SK-N-MC (cell line): ENCODE results near the gene LCA5.

Experiments
- EZH2 ChIP-seq: fragments of 200-600 bp; sonication (generic); IDR thresholded peaks from one replicate; pipeline ENCODE4 v1.6.1; 2017; ENCODE audit warnings: antibody characterized with exemption
- FOXP2 ChIP-seq: optimal IDR thresholded peaks from 2 replicates; pipeline ENCODE3; 2011; ENCODE audit warnings: mild to moderate bottlenecking, moderate library complexity; ENCODE audit not compliant: insufficient read depth; ENCODE audit errors: extremely low read length, control extremely low read depth
- POLR2AphosphoS5 ChIP-seq: IDR thresholded peaks from 2 replicates; pipeline ENCODE4 v1.6.1; 2012; ENCODE audit warnings: mild to moderate bottlenecking, low read depth, low read length, borderline replicate concordance

DNA sequence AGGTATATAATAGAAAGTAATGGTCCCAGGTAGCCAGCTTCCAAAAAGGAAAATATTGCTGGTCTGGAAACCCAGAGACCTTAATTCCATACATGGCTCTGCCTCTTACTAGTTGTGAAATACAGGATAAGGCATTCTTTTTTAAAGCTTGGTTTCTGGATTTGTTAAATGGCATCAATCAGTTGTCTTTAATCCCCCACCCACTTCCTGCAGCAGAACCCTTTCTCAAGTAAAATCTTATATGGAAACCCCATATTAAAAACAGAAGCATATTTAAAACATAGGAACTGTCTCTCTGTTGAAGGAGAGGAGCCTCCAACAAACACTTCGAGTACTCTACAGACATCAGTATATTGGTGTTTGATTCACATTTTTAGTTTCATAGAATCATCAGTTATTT, 6.2 kb upstream of the LCA5 start:
- no peak for TF ChIP-seq POLR2AphosphoS5
- no peak for TF ChIP-seq EZH2
- TF ChIP-seq FOXP2 = no peak
